Breast epithelium (tissue), 3 donors: Measurements from ENCODE around the gene SLC23A1.

Experiments
- POLR2A ChIP-seq: fragments of 450-650 bp; IDR thresholded peaks from one replicate; pipeline ENCODE4 v1.6.1; 2016; ENCODE audit warnings: antibody characterized with exemption, mild to moderate bottlenecking, moderate library complexity
- POLR2AphosphoS5 ChIP-seq, 3 donors: sonication (generic); formaldehyde crosslinking; IDR thresholded peaks; one replicate each; pipeline ENCODE4 v1.6.1; 2017; ENCODE audit warnings: antibody characterized with exemption in 3 of 3
- TF ChIP-seq, protein P1 (sequence below), 3 donors: fragments of 450-650 bp; IDR thresholded peaks; one replicate each; pipeline ENCODE4 v1.5.1; 2016 to 2017; ENCODE audit warnings: antibody characterized with exemption in 3 of 3, mild to moderate bottlenecking in 3 of 3, moderate library complexity in 3 of 3

DNA sequence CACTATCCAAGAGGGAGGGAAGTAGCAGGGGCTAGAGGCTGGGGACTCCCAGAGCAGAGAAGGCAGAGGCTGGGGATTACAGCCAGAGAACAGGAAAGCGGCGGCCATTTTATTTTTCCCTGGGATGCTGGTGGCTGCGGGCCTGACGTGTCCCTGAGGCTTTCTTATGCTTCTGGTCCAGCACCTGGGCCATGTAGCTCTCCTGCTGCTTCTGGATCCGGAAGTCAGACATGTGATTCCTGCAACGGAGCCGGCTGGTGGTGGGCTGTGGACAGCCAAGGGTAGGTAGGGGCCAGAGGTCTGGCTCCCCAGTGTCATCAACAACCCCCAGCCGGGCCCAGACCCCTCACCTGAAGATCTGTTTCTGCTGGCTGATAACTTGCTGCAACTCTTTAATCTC lies 13.6 kb upstream of the SLC23A1 start:
- TF ChIP-seq, protein P1, sequence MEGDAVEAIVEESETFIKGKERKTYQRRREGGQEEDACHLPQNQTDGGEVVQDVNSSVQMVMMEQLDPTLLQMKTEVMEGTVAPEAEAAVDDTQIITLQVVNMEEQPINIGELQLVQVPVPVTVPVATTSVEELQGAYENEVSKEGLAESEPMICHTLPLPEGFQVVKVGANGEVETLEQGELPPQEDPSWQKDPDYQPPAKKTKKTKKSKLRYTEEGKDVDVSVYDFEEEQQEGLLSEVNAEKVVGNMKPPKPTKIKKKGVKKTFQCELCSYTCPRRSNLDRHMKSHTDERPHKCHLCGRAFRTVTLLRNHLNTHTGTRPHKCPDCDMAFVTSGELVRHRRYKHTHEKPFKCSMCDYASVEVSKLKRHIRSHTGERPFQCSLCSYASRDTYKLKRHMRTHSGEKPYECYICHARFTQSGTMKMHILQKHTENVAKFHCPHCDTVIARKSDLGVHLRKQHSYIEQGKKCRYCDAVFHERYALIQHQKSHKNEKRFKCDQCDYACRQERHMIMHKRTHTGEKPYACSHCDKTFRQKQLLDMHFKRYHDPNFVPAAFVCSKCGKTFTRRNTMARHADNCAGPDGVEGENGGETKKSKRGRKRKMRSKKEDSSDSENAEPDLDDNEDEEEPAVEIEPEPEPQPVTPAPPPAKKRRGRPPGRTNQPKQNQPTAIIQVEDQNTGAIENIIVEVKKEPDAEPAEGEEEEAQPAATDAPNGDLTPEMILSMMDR (IDR thresholded peaks at IDR 0.05), result no peak
- no peak for TF ChIP-seq POLR2A
- TF ChIP-seq POLR2AphosphoS5 (IDR thresholded peaks at IDR 0.05), result no peak
